ENCODE data around the gene ILF2.
"Not testable (repeated sequence)": the region's sequence is repeated elsewhere in the genome, so short reads cannot be mapped to it uniquely, and the experiment has no call there.

The ILF2 gene

GRCh38 chr1:153647346-153647714 lies 23.5 kb downstream of the ILF2 start:
- no peak for DNase-seq

DNA sequence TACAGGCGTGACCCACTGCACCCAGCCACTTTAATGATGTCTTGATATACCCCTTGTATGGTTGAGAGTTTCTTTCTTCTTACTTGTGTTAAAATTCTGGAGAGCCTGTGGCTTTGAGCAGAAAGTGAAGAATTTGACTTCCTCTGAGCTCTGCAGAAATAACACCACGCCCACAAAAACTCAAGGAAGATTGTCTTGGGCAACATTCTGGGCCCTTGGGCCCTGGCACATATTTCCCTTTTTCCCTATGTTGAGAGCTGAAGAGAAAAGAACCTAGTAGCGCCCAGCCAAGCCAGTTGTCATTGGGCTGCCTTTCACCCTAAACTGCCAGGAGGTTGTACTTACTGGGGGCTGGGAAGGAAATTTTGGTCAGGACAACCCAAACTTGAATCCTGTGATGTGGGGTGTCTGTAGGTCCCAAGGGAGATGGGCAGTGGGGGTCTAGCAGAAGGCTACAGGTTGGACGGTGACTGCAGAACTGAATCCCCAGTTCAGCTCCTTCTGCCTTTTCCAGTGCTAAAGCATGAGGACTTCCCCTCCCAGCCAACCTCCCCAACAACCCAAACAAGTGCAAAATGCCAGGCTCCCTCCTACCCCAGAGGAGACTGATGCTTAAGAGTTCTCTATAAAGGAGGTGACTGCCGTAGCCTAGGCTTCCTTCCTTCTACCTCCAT lies 24.0 kb downstream of the ILF2 start:
- DNase-seq, result no peak

DNA sequence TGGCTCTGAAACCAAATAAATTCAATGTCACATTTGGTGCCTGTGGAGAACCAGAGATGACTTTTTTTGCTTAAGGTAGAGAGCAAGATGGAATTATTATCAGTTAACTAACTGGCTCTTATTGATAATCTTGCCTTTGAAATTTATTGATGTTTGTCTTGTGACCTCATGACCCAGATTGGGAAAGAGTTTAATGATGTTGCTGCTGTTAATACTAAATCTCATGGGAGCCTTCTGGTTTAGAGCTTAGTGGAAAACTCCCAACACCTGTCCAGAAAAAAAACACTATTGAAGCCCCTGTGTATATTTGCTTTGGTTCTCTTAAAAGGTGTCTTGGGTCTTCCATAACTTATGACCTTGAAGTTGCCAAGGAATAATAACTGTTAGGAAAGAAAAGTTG lies 27.0 kb downstream of the ILF2 start:
- no peak for DNase-seq

DNA sequence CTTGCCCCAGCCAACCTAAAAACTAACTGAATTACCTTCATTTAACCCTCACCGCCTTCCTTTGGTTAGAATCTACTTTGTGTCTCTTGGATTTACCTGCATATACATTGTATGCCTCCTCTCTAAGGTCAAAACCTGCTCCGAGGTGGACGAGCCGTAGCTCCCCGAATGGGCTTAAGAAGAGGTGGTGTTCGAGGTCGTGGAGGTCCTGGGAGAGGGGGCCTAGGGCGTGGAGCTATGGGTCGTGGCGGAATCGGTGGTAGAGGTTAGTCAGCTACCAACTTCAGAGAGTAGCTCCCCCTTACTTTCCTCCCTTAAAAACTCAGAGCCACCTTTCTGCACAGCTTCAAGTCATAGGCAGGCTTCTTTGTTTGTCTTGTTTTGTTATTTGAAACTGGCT lies 27.7 kb downstream of the ILF2 start:
- no peak for DNase-seq

DNA sequence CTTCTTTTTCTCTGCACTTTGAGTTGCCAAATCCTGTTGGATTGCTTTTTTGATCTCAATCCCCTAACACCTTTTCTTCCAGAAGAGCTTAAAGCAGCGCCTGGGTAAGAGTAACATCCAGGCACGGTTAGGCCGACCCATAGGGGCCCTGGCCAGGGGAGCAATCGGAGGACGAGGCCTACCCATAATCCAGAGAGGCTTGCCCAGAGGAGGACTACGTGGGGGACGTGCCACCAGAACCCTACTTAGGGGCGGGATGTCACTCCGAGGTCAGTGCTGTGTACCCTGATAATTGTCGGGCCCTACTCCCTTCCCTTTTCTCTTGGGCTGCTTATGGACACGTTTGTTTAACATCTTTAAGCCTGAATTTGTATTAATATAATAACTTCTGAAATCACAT lies 28.6 kb downstream of the ILF2 start:
- no peak for DNase-seq

DNA sequence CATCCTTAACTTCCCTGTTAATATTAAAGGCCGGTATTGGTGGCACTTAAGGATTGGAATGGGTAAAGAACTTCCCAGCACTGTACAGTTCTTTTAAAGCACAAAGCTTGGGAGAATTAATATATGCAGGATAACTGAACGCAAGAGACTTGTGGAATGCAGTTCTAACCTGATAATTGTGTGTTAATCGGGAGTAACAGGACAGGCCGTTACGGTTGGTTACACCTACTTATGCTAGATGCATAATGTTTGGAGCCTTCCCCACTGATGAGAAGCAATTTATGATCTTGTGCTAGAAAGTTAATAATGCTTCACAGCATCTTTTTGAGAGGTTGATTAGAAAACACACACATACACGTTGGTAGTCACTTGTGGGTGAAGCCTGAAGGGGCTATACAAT lies 29.9 kb downstream of the ILF2 start:
- no peak for DNase-seq

GRCh38 chr1:153640213-153640612 lies 30.6 kb downstream of the ILF2 start:
- DNase-seq, result not testable (repeated sequence)

GRCh38 chr1:153639280-153639679 lies 31.5 kb downstream of the ILF2 start:
- DNase-seq, result no peak

DNA sequence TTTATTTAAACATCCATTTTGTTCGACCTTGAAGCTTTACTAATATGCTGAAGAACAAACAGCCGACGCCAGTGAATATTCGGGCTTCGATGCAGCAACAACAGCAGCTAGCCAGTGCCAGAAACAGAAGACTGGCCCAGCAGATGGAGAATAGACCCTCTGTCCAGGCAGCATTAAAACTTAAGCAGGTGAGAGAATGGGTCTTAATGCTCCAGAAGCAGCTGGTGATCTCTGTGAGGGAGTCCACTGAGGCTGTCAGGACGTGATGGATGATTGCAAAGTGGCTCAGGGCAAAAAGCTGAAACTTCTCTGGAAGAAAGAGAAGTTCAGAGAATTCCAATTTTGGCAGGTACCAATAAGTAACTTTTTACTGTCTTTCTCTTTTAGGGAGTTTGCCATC lies 32.5 kb downstream of the ILF2 start:
- DNase-seq, result no peak

- DNase-seq, result no peak
These were observed 34.5 kb downstream of the ILF2 start for GRCh38 chr1:153636312-153636711.

DNA sequence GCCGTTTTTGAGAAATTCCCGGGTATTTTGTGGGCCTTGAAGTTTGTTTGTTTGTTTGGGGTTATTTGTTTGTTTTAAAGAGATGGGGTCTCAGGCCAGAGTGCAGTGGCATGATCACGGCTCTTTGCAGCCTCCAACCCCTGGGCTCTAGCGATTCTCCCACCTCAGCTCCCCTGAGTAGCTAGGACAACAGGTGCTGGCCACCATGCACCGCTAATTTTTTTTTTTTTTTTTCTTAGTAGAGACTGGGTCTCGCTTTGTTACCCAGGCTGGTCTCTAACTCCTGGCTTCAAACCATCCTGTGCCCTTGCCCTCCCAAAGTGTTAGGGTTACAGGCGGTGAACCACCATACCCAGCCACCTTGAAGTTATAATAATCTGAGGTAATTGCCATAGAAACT lies 34.9 kb downstream of the ILF2 start:
- no peak for DNase-seq

DNA sequence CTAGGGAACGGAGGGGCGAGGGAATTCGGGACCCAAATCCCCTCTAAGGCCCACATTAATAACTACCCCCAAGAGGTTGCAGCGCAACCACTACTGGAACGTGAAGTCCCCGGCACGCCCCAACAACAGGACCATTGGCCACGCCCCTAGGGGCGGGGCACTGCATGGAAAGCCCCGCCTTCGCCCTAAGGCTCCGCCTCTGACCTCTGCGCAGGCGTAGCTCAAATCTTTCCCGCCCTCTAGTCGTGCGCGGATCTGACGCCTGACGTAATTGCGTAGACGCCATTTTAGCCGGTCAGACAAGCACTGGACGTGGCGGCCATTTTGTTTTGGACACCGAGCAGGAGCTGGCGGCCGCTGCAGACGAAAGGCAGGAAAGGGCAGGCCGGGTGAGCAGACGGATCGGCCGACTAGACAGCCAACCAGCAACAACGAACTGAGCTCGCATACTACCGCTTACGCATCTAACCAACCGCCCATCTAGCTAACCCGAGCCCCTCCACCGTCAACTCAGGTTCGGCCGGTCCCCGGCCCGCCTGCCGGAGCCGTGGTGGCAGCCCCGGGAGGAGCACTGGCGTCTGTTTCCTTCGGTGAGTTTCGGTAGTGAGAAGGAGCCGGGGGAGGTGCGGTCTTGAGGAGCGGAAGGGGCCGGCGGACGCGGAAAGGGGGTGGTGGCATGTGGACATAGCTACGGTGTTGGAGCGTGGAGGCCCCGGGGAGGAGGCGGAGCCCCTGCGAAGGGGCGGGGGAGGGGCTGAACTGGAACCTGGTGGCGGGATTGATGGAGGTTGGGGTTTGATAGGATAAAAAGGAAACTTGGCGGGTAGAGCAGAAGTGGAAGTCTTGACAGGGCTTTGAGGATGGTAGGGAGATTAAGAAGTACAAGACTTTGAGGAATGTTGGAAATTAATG lies 36.8 kb downstream of the ILF2 start, which contains the start of gene CHTOP:
Gene CHTOP, plus strand, starts transcription at position 313 of the 912 bp plus-strand sequence. CDS start 2,523 bp downstream, outside the sequence.
- DNase-seq, result peak; percentile 97

- no peak for DNase-seq
These were observed 37.5 kb downstream of the ILF2 start for GRCh38 chr1:153633161-153633753.

DNA sequence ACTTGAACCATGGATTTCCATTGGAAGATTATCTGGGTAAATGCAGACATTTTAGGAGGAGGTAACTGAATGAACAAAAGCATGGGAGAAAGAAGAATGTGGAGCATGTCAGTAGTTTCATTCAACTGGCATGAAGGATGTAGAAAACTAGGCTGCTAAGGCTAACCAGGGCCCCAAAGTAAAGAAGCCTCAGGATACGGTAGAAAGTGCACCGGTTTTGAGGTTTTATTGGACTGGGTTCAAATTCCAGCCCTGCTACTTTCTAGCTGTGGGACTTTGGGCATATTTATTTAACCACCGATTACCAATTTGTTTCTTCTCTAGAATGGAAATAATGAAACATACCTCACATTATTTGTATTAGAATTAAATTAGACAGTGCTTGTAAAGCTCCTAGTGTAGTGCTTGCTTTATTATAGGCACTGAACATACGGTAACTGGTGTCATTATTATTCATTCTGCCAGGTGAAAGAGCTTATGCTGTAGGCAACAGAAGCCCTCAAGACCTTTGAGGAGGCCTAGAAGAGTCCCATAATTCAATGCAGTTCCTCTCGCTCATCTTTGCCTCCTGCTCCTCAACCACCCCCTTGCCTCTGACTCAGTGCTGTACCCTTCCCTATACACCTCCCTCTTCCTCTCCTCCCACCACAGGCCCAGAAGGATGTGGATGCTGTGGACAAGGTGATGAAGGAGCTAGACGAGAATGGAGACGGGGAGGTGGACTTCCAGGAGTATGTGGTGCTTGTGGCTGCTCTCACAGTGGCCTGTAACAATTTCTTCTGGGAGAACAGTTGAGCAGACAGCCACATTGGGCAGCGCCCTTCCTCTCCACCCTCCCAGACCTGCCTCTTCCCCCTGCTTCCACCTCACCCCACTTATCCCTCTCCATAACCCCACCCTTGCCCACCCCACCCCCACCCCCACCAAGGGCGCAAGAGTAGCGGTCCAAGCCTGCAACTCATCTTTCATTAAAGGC lies 39.5 kb downstream of the ILF2 start:
- no peak for DNase-seq

DNA sequence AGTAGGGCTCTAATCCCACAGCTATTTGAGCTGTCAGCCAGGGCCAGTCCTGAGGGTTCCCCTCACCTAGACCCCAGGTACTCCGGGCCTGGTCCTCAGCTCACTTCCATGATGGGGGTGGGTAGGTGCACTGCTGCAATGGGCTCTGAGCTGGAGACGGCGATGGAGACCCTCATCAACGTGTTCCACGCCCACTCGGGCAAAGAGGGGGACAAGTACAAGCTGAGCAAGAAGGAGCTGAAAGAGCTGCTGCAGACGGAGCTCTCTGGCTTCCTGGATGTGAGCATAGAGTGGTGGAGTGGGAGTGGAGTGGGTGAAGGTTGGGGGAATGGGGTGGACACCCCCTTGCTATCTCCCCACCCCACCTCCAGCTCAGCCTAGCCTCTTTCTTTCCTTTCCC lies 40.4 kb downstream of the ILF2 start:
- DNase-seq, result no peak

DNA sequence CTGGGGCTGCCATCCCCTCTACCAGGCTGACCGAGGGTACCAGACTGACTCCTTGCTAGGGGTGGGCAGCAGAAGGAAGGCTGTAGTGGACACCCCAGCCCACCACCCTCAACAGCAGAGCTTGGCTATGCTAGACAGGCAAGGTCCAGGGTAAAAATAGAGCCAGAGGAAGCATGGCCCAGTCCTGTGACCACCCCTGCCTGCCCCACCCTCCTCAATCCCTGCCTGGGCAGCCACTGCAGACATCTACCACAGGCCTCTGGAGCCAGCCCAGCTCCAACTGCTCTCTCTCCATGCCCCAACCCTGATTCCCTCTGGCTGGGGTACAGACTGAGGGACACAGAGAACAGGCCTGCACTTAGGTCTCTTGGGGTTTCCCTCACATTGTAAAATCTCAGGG lies 40.8 kb downstream of the ILF2 start:
- no peak for DNase-seq

- DNase-seq, result no peak
These were observed 41.5 kb downstream of the ILF2 start for GRCh38 chr1:153629343-153629665.

- DNase-seq, result no peak
These were observed 42.0 kb downstream of the ILF2 start for GRCh38 chr1:153628638-153629342.

DNA sequence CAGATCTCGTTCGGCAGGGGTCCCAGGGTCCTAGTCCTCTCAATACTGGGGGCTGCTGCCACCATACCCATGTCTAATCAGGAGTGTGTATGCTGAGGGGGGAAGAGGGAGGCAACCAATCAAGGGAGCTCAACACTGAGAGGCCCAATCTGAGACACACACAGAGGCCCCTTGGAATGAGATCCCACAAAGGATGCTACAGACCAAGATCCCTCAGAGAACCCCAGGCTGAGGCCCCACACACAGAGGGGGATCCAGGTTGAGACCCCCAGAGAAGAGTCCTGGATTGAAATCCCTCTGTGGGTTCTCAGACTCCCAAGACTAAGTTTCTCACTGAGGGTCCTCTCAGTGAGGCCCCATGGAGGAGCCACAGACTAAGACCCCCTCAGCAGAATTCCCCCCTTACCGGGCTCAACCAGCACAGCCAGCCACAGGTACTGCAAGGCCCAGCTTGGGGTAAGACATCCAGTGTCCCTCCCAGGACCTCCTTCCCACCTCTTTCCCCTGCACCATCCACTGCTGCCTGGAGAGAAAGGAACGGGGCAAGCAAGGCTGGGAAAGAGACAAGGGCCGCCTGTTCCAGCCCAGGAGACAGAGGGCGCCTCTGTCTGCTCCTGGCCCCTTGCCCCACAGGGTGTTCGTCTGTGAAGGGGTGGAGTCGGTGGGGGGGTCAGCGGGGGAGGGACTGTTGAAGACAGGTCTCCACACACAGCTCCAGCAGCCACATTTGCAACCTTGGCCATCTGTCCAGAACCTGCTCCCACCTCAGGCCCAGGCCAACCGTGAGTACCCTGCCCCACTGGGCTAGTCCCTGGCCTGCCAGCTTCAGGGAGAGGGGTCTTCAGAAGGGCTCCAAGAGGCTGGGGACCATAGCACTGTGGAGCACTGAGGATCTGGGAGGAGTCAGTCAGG lies 42.8 kb downstream of the ILF2 start, which contains the start of gene S100A1:
Gene S100A1, plus strand, starts transcription at position 720 of the 912 bp plus-strand sequence. CDS start 2,088 bp downstream, outside the sequence.
- no peak for DNase-seq

- no peak for DNase-seq
These were observed 43.7 kb downstream of the ILF2 start, which contains the start of gene S100A13 for GRCh38 chr1:153626904-153627714. Gene S100A13, minus strand, starts transcription at chr1:153627505. Its CDS starts 1,033 bp downstream, at chr1:153626472.
